ENCODE measurements around the gene TMOD1.
"Not testable (repeated sequence)": the region's sequence is repeated elsewhere in the genome, so short reads cannot be mapped to it uniquely, and the experiment has no call there.

Gene TMOD1

GRCh38 chr9:97498846-97499245 is 2.6 kb upstream of the TMOD1 start:
- DNase-seq (ENCODE audit: low read depth in 2 of 2), result not testable (repeated sequence)

GRCh38 chr9:97500263-97500662 is 1.2 kb upstream of the TMOD1 start:
- no peak for DNase-seq (ENCODE audit: low read depth in 2 of 2)

GRCh38 chr9:97500765-97501176 is 695 bp upstream of the TMOD1 start:
- DNase-seq (ENCODE audit: low read depth in 2 of 2), result no peak

GRCh38 chr9:97501972-97502221 is 431 bp downstream of the TMOD1 start:
- no peak for DNase-seq (ENCODE audit: low read depth in 2 of 2)

GRCh38 chr9:97502222-97502983 is 937 bp downstream of the TMOD1 start:
- DNase-seq (ENCODE audit: low read depth in 2 of 2), result no peak

GRCh38 chr9:97502984-97503861 is 1.8 kb downstream of the TMOD1 start:
- no peak for DNase-seq (ENCODE audit: low read depth in 2 of 2)

- no peak for DNase-seq (ENCODE audit: low read depth in 2 of 2)
These were observed 2.4 kb downstream of the TMOD1 start for GRCh38 chr9:97503862-97504210.

- DNase-seq (ENCODE audit: low read depth in 2 of 2), result no peak
These were observed 3.1 kb downstream of the TMOD1 start for GRCh38 chr9:97504381-97505216.

- no peak for DNase-seq (ENCODE audit: low read depth in 2 of 2)
These were observed 4.4 kb downstream of the TMOD1 start for GRCh38 chr9:97505845-97506244.

- no peak for DNase-seq (ENCODE audit: low read depth in 2 of 2)
These were observed 4.8 kb downstream of the TMOD1 start for GRCh38 chr9:97506306-97506705.

GRCh38 chr9:97506787-97507186 is 5.3 kb downstream of the TMOD1 start:
- no peak for DNase-seq (ENCODE audit: low read depth in 2 of 2)

- no peak for DNase-seq (ENCODE audit: low read depth in 2 of 2)
These were observed 6.0 kb downstream of the TMOD1 start for GRCh38 chr9:97507428-97507984.

GRCh38 chr9:97508852-97509251 is 7.4 kb downstream of the TMOD1 start:
- DNase-seq (ENCODE audit: low read depth in 2 of 2), result no peak

GRCh38 chr9:97510797-97511654 is 9.6 kb downstream of the TMOD1 start:
- DNase-seq (ENCODE audit: low read depth in 2 of 2), result no peak

GRCh38 chr9:97511655-97512427 is 10.4 kb downstream of the TMOD1 start:
- DNase-seq (ENCODE audit: low read depth in 2 of 2), result no peak

- no peak for DNase-seq (ENCODE audit: low read depth in 2 of 2)
These were observed 11.6 kb downstream of the TMOD1 start for GRCh38 chr9:97512966-97513560.

- no peak for DNase-seq (ENCODE audit: low read depth in 2 of 2)
These were observed 13.1 kb downstream of the TMOD1 start for GRCh38 chr9:97514531-97514930.

- no peak for DNase-seq (ENCODE audit: low read depth in 2 of 2)
These were observed 14.2 kb downstream of the TMOD1 start for GRCh38 chr9:97515662-97516061.

- no peak for DNase-seq (ENCODE audit: low read depth in 2 of 2)
These were observed 14.6 kb downstream of the TMOD1 start for GRCh38 chr9:97516111-97516510.

All from stimulated activated CD8-positive, alpha-beta memory T cell treated with anti-CD3 and anti-CD28 coated beads, Interleukin-7, amount 100 ng/mL, for 1 hour (primary cell).